GM10248 (cell line): ENCODE measurements around the gene KRT25.

Experiments used
- CTCF ChIA-PET: fragments of 300-600 bp; sonication (Branson Sonifier 250); formaldehyde crosslinking; extraction: SDS; loops from one replicate; lab custom pipeline; 2021; ENCODE audit warnings: antibody characterized with exemption; lab: Yijun Ruan, JAX
- POLR2A ChIA-PET: fragments of 350-650 bp; sonication (Branson Sonifier 250); formaldehyde crosslinking; extraction: SDS; loops from one replicate; lab custom pipeline; 2020; ENCODE audit warnings: antibody characterized with exemption; lab: Yijun Ruan, JAX
- DNase-seq: peaks from one replicate; pipeline ENCODE4 v3.0.0; 2012; ENCODE audit errors: extremely low spot score
- CTCF ChIP-seq: IDR thresholded peaks from 2 replicates; pipeline ENCODE4 v1.5.1; 2012; ENCODE audit warnings: mild to moderate bottlenecking, low read depth; ENCODE audit errors: extremely low read depth, missing control alignments, control extremely low read depth

Gene KRT25

DNA sequence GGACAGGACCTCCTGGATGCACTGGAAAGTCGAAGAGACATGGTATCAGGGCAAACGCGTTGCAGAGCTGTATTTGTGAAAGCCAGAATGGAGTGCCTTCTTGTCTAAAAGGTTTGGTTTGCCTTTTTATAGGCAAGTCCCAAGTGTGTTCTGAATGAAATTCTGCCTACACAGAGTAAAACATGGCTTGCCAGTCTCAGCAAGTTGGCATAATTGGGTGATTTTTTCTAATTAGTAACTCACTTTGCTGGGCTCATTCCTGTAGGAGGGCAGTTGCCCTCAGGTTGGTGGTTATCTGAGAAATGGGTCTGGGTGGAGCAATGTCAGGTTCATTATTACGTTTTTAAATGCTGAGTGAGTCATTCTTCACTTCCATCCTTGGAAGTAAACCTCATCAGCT is at the start of gene KRT25:
Gene KRT25, minus strand, starts transcription at position 101 of the 400 bp plus-strand sequence. Its CDS starts 60 bp downstream, at position 41.
- POLR2A ChIA-PET = no interaction called here
- CTCF ChIA-PET = no interaction called here
- no peak for DNase-seq
- no peak for TF ChIP-seq CTCF

DNA sequence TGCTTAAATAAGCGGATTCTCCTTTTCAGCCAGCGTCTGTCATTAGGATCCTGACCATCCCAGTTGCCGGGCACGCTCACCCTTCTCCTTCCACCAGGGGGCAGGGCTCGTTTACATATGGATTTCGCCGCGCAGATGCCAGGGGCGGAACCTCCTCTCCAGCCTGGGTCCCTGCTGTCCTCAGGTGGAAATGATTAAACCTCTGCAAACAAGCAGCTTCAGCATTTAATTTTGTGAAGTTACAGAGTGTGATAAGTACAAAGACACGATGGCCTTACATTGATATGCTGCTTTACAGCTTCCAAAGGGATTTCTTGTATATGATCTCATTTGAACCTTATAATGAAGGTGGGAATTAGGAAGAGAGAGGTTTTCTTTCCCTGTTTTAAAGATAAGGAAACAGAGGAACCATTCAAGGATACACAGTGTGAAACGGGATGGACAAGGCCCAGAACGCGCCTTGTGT is 48.5 kb upstream of the KRT25 start:
- peak; percentile 66 for DNase-seq
- CTCF ChIA-PET = interaction anchor here (0.6 to 2.2 kb wide), 9 partner anchors 8 to 860 kb away, joined by 3 to 7 read pairs (median 3); partner anchors contain the start of gene KRT24
- TF ChIP-seq CTCF = peak; percentile 81
- POLR2A ChIA-PET = no interaction called here

DNA sequence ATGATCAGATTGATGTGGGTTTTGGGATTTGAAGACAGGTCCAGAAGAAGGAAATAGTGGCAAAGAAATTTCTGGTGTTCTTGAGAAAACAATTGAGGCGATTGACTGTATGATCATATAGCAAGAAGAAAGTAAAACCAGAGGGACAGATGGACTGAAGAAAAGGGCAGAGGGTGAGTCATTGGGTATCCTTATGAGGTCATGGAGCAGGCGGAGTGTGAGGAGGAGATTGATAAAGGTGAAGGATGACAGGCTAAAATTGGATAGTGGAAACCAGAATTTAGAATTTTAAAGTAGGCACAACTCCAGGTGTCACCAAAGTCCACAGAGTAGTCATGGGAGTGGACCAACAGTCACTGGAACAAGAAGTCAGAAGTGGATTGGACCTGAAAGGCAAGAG is 46.0 kb upstream of the KRT25 start:
- CTCF ChIA-PET = no interaction called here
- POLR2A ChIA-PET = no interaction called here

DNA sequence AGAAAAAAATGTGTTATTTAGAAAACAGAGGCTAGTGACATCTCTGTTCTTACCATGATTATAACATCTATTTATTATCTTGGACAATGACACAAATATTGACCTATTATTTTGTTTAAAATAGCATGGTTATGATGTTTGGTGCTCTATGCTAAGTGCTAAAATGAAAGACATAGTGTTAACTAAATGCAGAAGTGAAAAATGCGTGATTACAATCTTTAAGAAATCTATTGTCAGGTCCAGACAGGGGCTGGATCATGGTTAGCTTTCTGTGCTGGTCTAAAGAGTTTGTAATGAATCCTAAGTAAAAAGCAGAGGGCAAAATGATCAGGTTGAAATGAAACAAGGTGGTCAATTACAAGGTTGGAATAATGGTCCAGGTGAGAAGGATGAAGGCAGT is 45.2 kb upstream of the KRT25 start:
- DNase-seq = no peak
- POLR2A ChIA-PET = no interaction called here
- CTCF ChIA-PET = no interaction called here
- TF ChIP-seq CTCF = no peak

More for the DNA sequence above, 46.0 kb upstream of the KRT25 start:
- TF ChIP-seq CTCF = no peak
- no peak for DNase-seq

- TF ChIP-seq CTCF = no peak
- no peak for DNase-seq
- POLR2A ChIA-PET = no interaction called here
- CTCF ChIA-PET = no interaction called here
Measured at GRCh38 chr17:40799859-40800258, 44.7 kb upstream of the KRT25 start, which contains the start of gene KRT28. KRT28 (minus strand) TSS chr17:40799959; CDS start chr17:40799893, 66 bp downstream.

DNA sequence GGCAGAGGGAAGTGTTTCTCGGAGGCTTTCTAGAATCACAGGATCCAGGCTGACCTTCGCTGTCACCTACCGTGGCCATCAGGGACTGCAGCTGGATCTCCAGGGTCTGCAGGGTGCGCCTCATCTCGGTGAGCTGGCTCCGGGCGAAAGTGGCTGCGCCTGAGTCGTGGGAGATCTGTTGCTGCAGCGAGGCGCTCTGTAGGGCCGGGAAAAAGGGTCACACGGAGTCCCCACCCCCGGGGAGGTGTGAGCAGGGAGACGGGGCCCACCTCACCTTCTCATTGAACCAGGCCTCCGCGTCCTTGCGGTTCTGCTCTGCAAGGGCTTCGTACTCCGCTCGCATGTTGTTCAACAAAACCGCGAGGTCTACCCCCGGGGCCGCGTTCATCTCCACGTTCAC is 41.7 kb upstream of the KRT25 start:
- POLR2A ChIA-PET = no interaction called here
- CTCF ChIA-PET = interaction anchor here (1.0 to 1.8 kb wide), 2 partner anchors 9 to 866 kb away, joined by 3 to 9 read pairs; no protein-coding TSS in a partner anchor
- no peak for TF ChIP-seq CTCF
- no peak for DNase-seq
